Endodermal cell (in vitro differentiated cells): ENCODE data around the gene CNDP2. TPM values are rescaled to one million over a fixed set of nuclear protein-coding genes. Genes with fewer than 3 reads are reported as not detected.
A peak's percentile ranks its signal among the peaks of the same experiment; 100 is the strongest.

Experiments used
- DNase-seq: peaks from one replicate; pipeline ENCODE4 v3.0.0-alpha.2; 2017
- H3K27ac ChIP-seq: 2 replicates; pipeline ENCODE4 v1.5.1; 2013; ENCODE audit warnings: mild to moderate bottlenecking, low read depth, low read length, moderate library complexity
- H3K27me3 ChIP-seq: 2 replicates; pipeline ENCODE4 v1.6.1; 2013; ENCODE audit warnings: mild to moderate bottlenecking, low read length, moderate library complexity; ENCODE audit not compliant: insufficient read depth, control insufficient read depth, poor library complexity, severe bottlenecking
- H3K36me3 ChIP-seq: 2 replicates; pipeline ENCODE4 v1.7.0; 2013; ENCODE audit warnings: mild to moderate bottlenecking, low read length, moderate library complexity; ENCODE audit not compliant: control insufficient read depth, insufficient read depth
- H3K4me1 ChIP-seq: one replicate; pipeline ENCODE4 v1.7.0; 2013; ENCODE audit warnings: low read length; ENCODE audit not compliant: control insufficient read depth, insufficient read depth
- H3K4me3 ChIP-seq: 2 replicates; pipeline ENCODE4 v1.5.1; 2013; ENCODE audit warnings: mild to moderate bottlenecking, low read length, moderate library complexity
- H3K9ac ChIP-seq: 2 replicates; pipeline ENCODE4 v1.6.1; 2013; ENCODE audit warnings: mild to moderate bottlenecking, low read length, moderate library complexity; ENCODE audit not compliant: poor library complexity, severe bottlenecking; ENCODE audit errors: extremely low read depth
- H3K9me3 ChIP-seq: 2 replicates; pipeline ENCODE4 v1.6.1; 2013; ENCODE audit warnings: mild to moderate bottlenecking, low read length, moderate library complexity; ENCODE audit not compliant: control insufficient read depth
- H3K27ac Mint-ChIP-seq: 2 replicates; pipeline ENCODE4 v1.8.0; 2020; ENCODE audit warnings: mixed read lengths
- H3K27me3 Mint-ChIP-seq: 2 replicates; pipeline ENCODE4 v1.8.0; 2021; ENCODE audit warnings: mild to moderate bottlenecking, mixed read lengths; ENCODE audit not compliant: insufficient read depth
- H3K36me3 Mint-ChIP-seq: 2 replicates; pipeline ENCODE4 v1.8.0; 2020; ENCODE audit warnings: low read depth, mixed read lengths
- H3K4me1 Mint-ChIP-seq: 2 replicates; pipeline ENCODE4 v1.8.0; 2020; ENCODE audit warnings: mixed read lengths
- H3K4me3 Mint-ChIP-seq: 2 replicates; pipeline ENCODE4 v1.8.0; 2020; ENCODE audit warnings: mild to moderate bottlenecking, moderate library complexity, mixed read lengths
- H3K9me3 Mint-ChIP-seq: 2 replicates; pipeline ENCODE4 v1.8.0; 2020; ENCODE audit warnings: mild to moderate bottlenecking, mixed read lengths
- CTCF ChIP-seq: fragments of 200-600 bp; sonication (generic); conservative IDR thresholded peaks from 2 replicates; pipeline ENCODE4 v1.5.0; 2021; ENCODE audit warnings: antibody characterized with exemption, mild to moderate bottlenecking
- WGBS, 2 experiments: methylation state at CpG; one replicate each; pipeline versions ENCODE4 v1.1.5 to v1.1.7; 2013; ENCODE audit warnings: missing lambda C conversion rate in 2 of 2, mixed read lengths in 1 of 2; ENCODE audit not compliant: insufficient coverage in 1 of 2, insufficient read length in 1 of 2; 5-methylcytosine and 5-hydroxymethylcytosine counted together
- total RNA-seq, 2 donors: library from RNA; stranded (reverse); fragmentation: NEBNext Ultra II Directional in 1 of 2; extraction: Animal tissue kit (Norgen Biotek cat#: 25700) in 1 of 2; gene quantifications; 2 replicates in 1 of 2; 3 replicates in 1 of 2; pipeline ENCODE4 v1.2.1, GENCODE V29; 2021

The CNDP2 gene
- total RNA-seq, 2 donors from 2014 or later: 385 to 416 TPM

GRCh38 chr18:74455386-74455785, 40.8 kb upstream of the CNDP2 start:
- H3K9ac ChIP-seq: no peak overlapping the region
- H3K4me1 ChIP-seq: no peaks in the 10 kb centered on the region
- TF ChIP-seq CTCF: no peak
- Mint-ChIP-seq H3K4me3 (no peak overlapping the region), H3K9me3 (no peaks in the 10 kb centered on the region), H3K27ac (no peak overlapping the region), H3K36me3 (no peaks in the 10 kb centered on the region), H3K4me1 (peaks cover 10% of the 10 kb centered on the region), H3K27me3 (peaks cover 59% of the 10 kb centered on the region)
- WGBS, 2 experiments: 94 to 95% methylated on average over 7 to 10 of the region's 10 CpGs
- no peak overlapping the region for H3K27ac ChIP-seq
- peaks cover 54% of the 10 kb centered on the region for H3K27me3 ChIP-seq
- H3K36me3 ChIP-seq: no peaks in the 10 kb centered on the region
- no peak for DNase-seq
- H3K4me3 ChIP-seq: no peak overlapping the region
- no peaks in the 10 kb centered on the region for H3K9me3 ChIP-seq

GRCh38 chr18:74456017-74456348, 40.2 kb upstream of the CNDP2 start:
- peaks cover 59% of the 10 kb centered on the region for H3K27me3 Mint-ChIP-seq
- no peaks in the 10 kb centered on the region for H3K4me1 ChIP-seq
- H3K4me1 Mint-ChIP-seq: peaks cover 10% of the 10 kb centered on the region
- TF ChIP-seq CTCF: no peak
- H3K9me3 Mint-ChIP-seq: no peaks in the 10 kb centered on the region
- WGBS, 2 experiments: 22 to 28% methylated on average over 6 to 7 of the region's 7 CpGs
- H3K4me3 Mint-ChIP-seq: peak overlapping the region; percentile 50
- H3K36me3 ChIP-seq: no peaks in the 10 kb centered on the region
- H3K36me3 Mint-ChIP-seq: no peaks in the 10 kb centered on the region
- H3K9ac ChIP-seq: no peak overlapping the region
- peak overlapping the region; percentile 79 for H3K4me3 ChIP-seq
- DNase-seq: no peak
- no peak overlapping the region for H3K27ac ChIP-seq
- no peak overlapping the region for H3K27ac Mint-ChIP-seq
- H3K27me3 ChIP-seq: peaks cover 54% of the 10 kb centered on the region
- no peaks in the 10 kb centered on the region for H3K9me3 ChIP-seq

GRCh38 chr18:74456349-74457042, 39.7 kb upstream of the CNDP2 start:
- peak; percentile 71 for DNase-seq

More at GRCh38 chr18:74456349-74457042, 39.7 kb upstream of the CNDP2 start:
- Mint-ChIP-seq H3K27ac (no peak overlapping the region), H3K9me3 (no peaks in the 10 kb centered on the region), H3K36me3 (no peaks in the 10 kb centered on the region), H3K27me3 (peaks cover 55% of the 10 kb centered on the region), H3K4me3 (peak overlapping the region; percentile 50), H3K4me1 (peaks cover 10% of the 10 kb centered on the region)
- H3K36me3 ChIP-seq: no peaks in the 10 kb centered on the region
- TF ChIP-seq CTCF: no peak
- no peaks in the 10 kb centered on the region for H3K9me3 ChIP-seq
- H3K4me1 ChIP-seq: no peaks in the 10 kb centered on the region
- WGBS, 2 experiments: 0 to 1% methylated on average over 13 to 69 of the region's 69 CpGs
- H3K27ac ChIP-seq: no peak overlapping the region
- H3K9ac ChIP-seq: no peak overlapping the region
- peaks cover 54% of the 10 kb centered on the region for H3K27me3 ChIP-seq
- H3K4me3 ChIP-seq: peak overlapping the region; percentile 79
